ENCODE data around the gene ZNF646.
A peak's percentile ranks its signal among the peaks of the same experiment; 100 is the strongest.
"Not testable (repeated sequence)": the region's sequence is repeated elsewhere in the genome, so short reads cannot be mapped to it uniquely, and the experiment has no call there.

Gene ZNF646

GRCh38 chr16:31085873-31086628 lies 11.8 kb downstream of the ZNF646 start:
- no peak for DNase-seq

GRCh38 chr16:31086629-31086906 lies 12.3 kb downstream of the ZNF646 start:
- DNase-seq: no peak

- no peak for DNase-seq
Observed at GRCh38 chr16:31087481-31087880, 13.3 kb downstream of the ZNF646 start.

GRCh38 chr16:31087971-31088370 lies 13.7 kb downstream of the ZNF646 start:
- DNase-seq: no peak

- DNase-seq: peak; percentile 50
Observed at GRCh38 chr16:31088459-31089183, 14.4 kb downstream of the ZNF646 start, which contains the start of gene PRSS53. TSS of gene PRSS53 (minus strand) at chr16:31088943. CDS start at chr16:31088809, 134 bp downstream.

GRCh38 chr16:31089199-31089598 lies 15.0 kb downstream of the ZNF646 start:
- DNase-seq: no peak

GRCh38 chr16:31090540-31090939 lies 16.3 kb downstream of the ZNF646 start:
- no peak for DNase-seq

GRCh38 chr16:31092330-31092729 lies 18.1 kb downstream of the ZNF646 start:
- DNase-seq: no peak

- DNase-seq: peak; percentile 43
Observed at GRCh38 chr16:31093132-31093703, 19.0 kb downstream of the ZNF646 start.

GRCh38 chr16:31094088-31094423 lies 19.8 kb downstream of the ZNF646 start:
- DNase-seq: no peak

- peak; percentile 98 for DNase-seq
Observed at GRCh38 chr16:31094424-31095120, 20.4 kb downstream of the ZNF646 start, which contains the start of gene VKORC1. TSS of gene VKORC1 (minus strand) at chr16:31094797. CDS start at chr16:31094729, 68 bp downstream.

GRCh38 chr16:31099860-31100638 lies 25.8 kb downstream of the ZNF646 start:
- DNase-seq: no peak

GRCh38 chr16:31100876-31101641 lies 26.8 kb downstream of the ZNF646 start:
- not testable (repeated sequence) for DNase-seq

- peak; percentile 87 for DNase-seq
Observed at GRCh38 chr16:31105677-31106213, 31.5 kb downstream of the ZNF646 start.

GRCh38 chr16:31106509-31107464 lies 32.6 kb downstream of the ZNF646 start:
- DNase-seq: no peak

GRCh38 chr16:31107465-31107867 lies 33.2 kb downstream of the ZNF646 start:
- DNase-seq: peak; percentile 78

- DNase-seq: peak; percentile 92
Observed at GRCh38 chr16:31108035-31108793, 34.0 kb downstream of the ZNF646 start, which contains the start of gene BCKDK. TSS of gene BCKDK (plus strand) at chr16:31108386. CDS start at chr16:31109224, 838 bp downstream.

GRCh38 chr16:31108794-31109558 lies 34.8 kb downstream of the ZNF646 start:
- no peak for DNase-seq

- no peak for DNase-seq
Observed at GRCh38 chr16:31109622-31110021, 35.4 kb downstream of the ZNF646 start.

Measured in RPMI8226 (cell line).